ENCODE results near the gene NUDT22. TPM values are rescaled to one million over a fixed set of nuclear protein-coding genes. Genes with fewer than 3 reads are reported as not detected.

The NUDT22 gene
- total RNA-seq, 1 donor from 2014 or later: 44.6 TPM

- peak; percentile 67 for DNase-seq
Measured at GRCh38 chr11:64207256-64208085, 18.6 kb upstream of the NUDT22 start.

GRCh38 chr11:64208086-64208795 lies 17.8 kb upstream of the NUDT22 start:
- no peak for DNase-seq

GRCh38 chr11:64208796-64209562 lies 17.1 kb upstream of the NUDT22 start:
- no peak for DNase-seq

- DNase-seq: no peak
Measured at GRCh38 chr11:64209563-64209843, 16.6 kb upstream of the NUDT22 start.

GRCh38 chr11:64210301-64211020 lies 15.6 kb upstream of the NUDT22 start:
- no peak for DNase-seq

GRCh38 chr11:64211181-64211872 lies 14.7 kb upstream of the NUDT22 start:
- no peak for DNase-seq

- no peak for DNase-seq
Measured at GRCh38 chr11:64216879-64217278, 9.2 kb upstream of the NUDT22 start.

- no peak for DNase-seq
Measured at GRCh38 chr11:64218628-64219353, 7.3 kb upstream of the NUDT22 start.

GRCh38 chr11:64219354-64219684 lies 6.8 kb upstream of the NUDT22 start:
- no peak for DNase-seq

GRCh38 chr11:64219755-64220154 lies 6.3 kb upstream of the NUDT22 start:
- no peak for DNase-seq

- no peak for DNase-seq
Measured at GRCh38 chr11:64220271-64220670, 5.8 kb upstream of the NUDT22 start.

GRCh38 chr11:64220798-64221197 lies 5.3 kb upstream of the NUDT22 start:
- DNase-seq: no peak

GRCh38 chr11:64222651-64223000 lies 3.4 kb upstream of the NUDT22 start:
- DNase-seq: no peak

GRCh38 chr11:64223001-64223651 lies 2.9 kb upstream of the NUDT22 start:
- no peak for DNase-seq

GRCh38 chr11:64224151-64224890 lies 1.8 kb upstream of the NUDT22 start:
- peak; percentile 25 for DNase-seq

- no peak for DNase-seq
Measured at GRCh38 chr11:64224891-64225607, 1.0 kb upstream of the NUDT22 start.

GRCh38 chr11:64226507-64227051 lies 505 bp downstream of the NUDT22 start:
- peak; percentile 21 for DNase-seq

- DNase-seq: no peak
Measured at GRCh38 chr11:64227405-64227956, 1.4 kb downstream of the NUDT22 start.

GRCh38 chr11:64229090-64229743 lies 3.1 kb downstream of the NUDT22 start:
- DNase-seq: no peak
